GM10266 (cell line): ENCODE measurements around the gene BBS1.

Source experiments
- DNase-seq: peaks from one replicate; pipeline ENCODE4 v3.0.0; 2012; ENCODE audit errors: extremely low spot score
- TF ChIP-seq, protein P1 (sequence below): IDR thresholded peaks from 2 replicates; pipeline ENCODE4 v1.5.1; 2012; ENCODE audit warnings: mild to moderate bottlenecking, low read depth; ENCODE audit not compliant: control insufficient read depth, insufficient read depth; ENCODE audit errors: missing control alignments

BBS1 gene

DNA sequence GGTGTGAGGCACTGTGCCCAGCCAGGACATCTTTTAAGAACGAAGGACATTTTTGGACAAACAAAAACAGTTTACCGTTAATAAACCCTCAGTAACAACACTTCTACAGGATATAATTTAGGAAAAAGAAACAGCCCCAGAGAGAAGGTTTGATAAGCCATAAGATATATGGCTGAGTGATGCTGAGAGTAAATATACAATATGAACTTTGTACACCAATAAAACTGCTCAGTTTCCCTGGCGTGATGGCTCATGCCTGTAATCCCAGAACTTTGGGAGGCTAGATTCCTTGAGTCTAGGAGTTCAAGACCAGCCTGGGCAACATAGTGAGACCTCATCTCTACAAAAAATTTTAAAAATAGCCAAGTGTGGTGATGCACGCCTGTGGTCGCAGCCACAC lies 11.9 kb upstream of the BBS1 start:
- TF ChIP-seq, protein P1, sequence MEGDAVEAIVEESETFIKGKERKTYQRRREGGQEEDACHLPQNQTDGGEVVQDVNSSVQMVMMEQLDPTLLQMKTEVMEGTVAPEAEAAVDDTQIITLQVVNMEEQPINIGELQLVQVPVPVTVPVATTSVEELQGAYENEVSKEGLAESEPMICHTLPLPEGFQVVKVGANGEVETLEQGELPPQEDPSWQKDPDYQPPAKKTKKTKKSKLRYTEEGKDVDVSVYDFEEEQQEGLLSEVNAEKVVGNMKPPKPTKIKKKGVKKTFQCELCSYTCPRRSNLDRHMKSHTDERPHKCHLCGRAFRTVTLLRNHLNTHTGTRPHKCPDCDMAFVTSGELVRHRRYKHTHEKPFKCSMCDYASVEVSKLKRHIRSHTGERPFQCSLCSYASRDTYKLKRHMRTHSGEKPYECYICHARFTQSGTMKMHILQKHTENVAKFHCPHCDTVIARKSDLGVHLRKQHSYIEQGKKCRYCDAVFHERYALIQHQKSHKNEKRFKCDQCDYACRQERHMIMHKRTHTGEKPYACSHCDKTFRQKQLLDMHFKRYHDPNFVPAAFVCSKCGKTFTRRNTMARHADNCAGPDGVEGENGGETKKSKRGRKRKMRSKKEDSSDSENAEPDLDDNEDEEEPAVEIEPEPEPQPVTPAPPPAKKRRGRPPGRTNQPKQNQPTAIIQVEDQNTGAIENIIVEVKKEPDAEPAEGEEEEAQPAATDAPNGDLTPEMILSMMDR, result no peak
- DNase-seq, result no peak

DNA sequence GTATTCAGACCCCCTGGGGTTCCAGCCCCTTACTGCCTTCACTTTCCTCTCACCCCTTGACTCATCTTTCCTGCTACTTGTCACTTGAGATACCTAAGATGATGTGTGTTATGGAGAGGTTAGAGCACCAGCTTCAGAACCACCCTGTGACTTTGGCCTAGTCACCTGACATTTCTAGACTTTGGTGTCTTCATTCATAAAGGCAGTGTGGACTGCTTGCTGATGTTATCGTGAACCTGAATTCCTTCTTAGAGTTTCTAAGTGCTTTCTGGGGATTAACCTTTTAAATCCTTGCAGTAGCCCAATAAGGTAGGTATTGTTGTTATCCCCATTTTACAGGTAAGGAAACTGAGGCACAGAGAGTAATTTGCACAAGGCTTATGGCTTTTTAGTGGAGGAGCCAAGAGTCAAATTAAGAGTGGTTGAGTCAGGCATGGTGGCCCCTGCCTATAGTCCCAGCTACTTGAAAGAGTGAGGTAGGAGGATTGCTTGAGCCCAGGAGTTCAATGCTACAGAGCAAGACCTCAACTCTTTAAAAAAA lies 5.1 kb upstream of the BBS1 start:
- TF ChIP-seq, protein P1, result no peak
- no peak for DNase-seq

DNA sequence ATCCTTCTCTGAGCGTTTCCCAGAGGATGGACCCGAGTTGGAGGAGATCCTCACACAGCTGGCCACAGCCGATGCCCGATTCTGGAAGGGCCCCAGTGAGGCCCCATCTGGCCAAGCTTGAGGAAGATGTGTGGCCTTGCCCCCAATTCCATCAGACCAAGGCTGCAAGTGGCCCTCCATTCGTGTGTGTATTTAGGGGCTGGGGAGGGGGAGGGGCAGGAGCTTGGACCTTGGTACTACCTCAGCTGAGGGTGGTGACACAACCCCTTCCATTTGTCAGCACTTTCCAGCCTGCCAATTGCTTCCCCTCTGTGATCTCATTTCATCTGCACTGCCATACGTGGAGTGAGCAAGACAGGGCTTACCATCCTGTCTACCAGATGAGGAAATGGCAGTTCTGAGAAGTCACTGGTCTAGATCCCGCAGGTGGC lies 1.3 kb upstream of the BBS1 start:
- DNase-seq, result no peak
- TF ChIP-seq, protein P1, result no peak

DNA sequence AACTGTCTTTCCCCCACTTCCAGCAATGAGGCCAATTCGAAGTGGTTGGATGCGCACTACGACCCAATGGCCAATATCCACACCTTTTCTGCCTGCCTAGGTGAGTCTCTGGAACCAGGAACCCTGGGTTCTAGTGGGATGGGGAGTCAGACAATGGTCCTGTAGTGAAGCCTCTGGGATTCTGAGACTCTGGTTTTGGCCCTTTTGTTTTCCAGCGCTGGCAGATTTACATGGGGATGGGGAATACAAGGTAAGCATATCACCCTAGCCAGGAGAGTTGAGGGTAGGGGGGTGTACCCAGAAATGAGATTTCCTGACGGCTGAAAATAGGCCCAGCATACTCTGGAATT lies 530 bp downstream of the BBS1 start:
- TF ChIP-seq, protein P1, result no peak
- DNase-seq, result no peak

DNA sequence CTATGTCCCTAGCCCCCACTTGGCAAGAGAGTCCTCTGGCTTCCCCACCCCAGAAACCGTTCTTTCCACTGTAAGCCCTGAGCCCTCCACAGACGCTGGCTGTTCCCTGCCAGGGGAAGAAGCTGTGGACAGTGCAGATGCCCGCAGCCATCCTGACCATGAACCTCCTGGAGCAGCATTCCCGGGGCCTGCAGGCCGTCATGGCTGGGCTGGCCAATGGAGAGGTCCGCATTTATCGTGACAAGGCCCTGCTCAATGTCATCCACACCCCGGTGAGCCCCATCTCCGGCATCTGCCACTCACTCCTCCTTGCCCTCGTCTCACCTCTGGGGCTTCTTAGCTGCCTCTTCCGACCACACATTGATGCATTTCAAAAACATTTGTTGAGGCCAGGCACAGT lies 13.2 kb downstream of the BBS1 start:
- DNase-seq, result no peak
- TF ChIP-seq, protein P1, result no peak

DNA sequence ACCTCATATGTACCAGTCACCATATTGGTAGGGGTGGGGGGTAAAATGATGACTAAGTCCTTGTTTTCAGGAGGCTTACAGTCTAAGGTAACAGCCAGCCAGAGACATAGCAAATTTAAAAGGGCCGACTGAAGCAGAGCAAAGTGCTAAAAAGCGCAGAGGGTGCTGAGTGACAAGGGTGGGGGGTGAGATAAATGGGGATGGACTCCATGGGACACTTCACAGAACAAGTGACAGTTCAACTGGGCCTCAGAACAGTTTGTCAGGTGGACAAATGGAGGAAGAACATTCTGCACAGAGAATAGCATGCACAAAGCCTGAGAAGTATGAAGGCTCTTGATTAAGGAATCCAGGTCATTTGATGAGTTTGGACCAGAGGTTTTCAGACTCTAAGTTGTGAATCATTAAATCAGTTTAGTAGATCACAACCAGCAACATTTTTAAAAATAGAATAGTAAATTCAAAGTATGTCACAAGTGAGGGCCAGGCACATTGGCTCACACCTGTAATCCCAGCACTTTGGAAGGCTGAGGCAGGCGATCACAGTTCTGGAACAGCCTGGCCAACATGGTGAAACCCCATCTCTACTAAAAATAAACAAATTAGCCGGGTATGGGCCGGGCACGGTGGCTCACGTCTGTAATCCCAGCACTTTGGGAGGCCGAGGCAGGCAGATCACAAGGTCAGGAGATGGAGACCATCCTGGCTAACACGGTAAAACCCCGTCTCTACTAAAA lies 14.0 kb downstream of the BBS1 start:
- TF ChIP-seq, protein P1, result no peak

DNA sequence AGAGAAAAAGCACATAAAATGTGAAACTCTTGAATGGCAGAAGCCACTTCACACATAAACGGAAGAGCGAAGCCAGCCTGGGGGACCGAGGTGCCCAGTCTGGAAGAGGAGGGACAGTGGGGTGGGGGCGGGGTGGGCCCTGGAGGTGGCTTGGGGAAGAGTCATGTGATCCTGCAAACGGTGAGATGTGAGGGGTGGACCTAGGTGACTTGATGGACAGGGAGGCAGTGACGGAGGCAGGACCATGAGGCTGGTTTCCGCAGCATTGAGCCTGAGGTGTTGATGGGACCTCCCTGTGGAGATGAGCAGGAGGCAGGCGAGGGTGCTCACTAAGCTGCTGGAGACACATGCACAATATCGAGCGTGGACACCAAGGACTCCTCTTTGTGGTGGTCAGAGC lies 18.6 kb downstream of the BBS1 start:
- TF ChIP-seq, protein P1, result no peak

More for the DNA sequence above, 14.0 kb downstream of the BBS1 start:
- no peak for DNase-seq

More for the DNA sequence above, 18.6 kb downstream of the BBS1 start:
- DNase-seq, result no peak
